Gastrocnemius medialis (tissue), 4 donors: ENCODE data around the gene LRRC27. TPM values are rescaled to one million over a fixed set of nuclear protein-coding genes. Genes with fewer than 3 reads are reported as not detected.
"Not testable (repeated sequence)": the region's sequence is repeated elsewhere in the genome, so short reads cannot be mapped to it uniquely, and the experiment has no call there.

ENCODE experiments used
- ATAC-seq, 2 donors: fragments of 150-250 bp; one replicate each; pipeline ENCODE4 v1.9.1; 2016
- DNase-seq, 2 donors: peaks; one replicate each; pipeline ENCODE4 v3.0.0-alpha.2; 2019
- H3K27ac ChIP-seq, 4 donors: fragments of 200-600 bp; sonication (generic); 1 replicate in 1 of 4; 2 replicates in 3 of 4; pipeline ENCODE4 v1.5.1; 2016 to 2018; ENCODE audit warnings: mild to moderate bottlenecking in 2 of 4, moderate library complexity in 1 of 4
- H3K27me3 ChIP-seq, 3 donors: fragments of 200-600 bp; sonication (generic) in 2 of 3; 1 replicate in 1 of 3; 2 replicates in 2 of 3; pipeline versions ENCODE4 v1.5.1 to v1.6.0; 2016 to 2019; ENCODE audit warnings: mild to moderate bottlenecking in 1 of 3, moderate library complexity in 1 of 3
- H3K36me3 ChIP-seq, 2 donors: fragments of 200-600 bp; sonication (generic) in 1 of 2; one replicate each; pipeline ENCODE4 v1.5.1; 2017 to 2018
- H3K4me1 ChIP-seq, 2 donors: fragments of 200-600 bp; sonication (generic) in 1 of 2; one replicate each; pipeline ENCODE4 v1.5.1; 2016 to 2017; ENCODE audit warnings: mild to moderate bottlenecking in 2 of 2
- H3K4me3 ChIP-seq, 4 donors: fragments of 200-600 bp; sonication (generic) in 3 of 4; 1 replicate in 1 of 4; 2 replicates in 3 of 4; pipeline ENCODE4 v1.5.1; 2016 to 2019; ENCODE audit warnings: mild to moderate bottlenecking in 2 of 4
- H3K9me3 ChIP-seq, 3 donors: fragments of 200-600 bp; sonication (generic) in 2 of 3; 1 replicate in 1 of 3; 2 replicates in 2 of 3; pipeline ENCODE4 v1.5.1; 2016 to 2019
- CTCF ChIP-seq, 5 experiments: fragments of 450-650 bp in 3 of 5; fragments of 200-600 bp in 2 of 5; sonication (generic) in 2 of 5; IDR thresholded peaks in 4 of 5; conservative IDR thresholded peaks in 1 of 5; 1 replicate in 4 of 5; 2 replicates in 1 of 5; pipeline ENCODE4 v1.5.1; 2016 to 2019; ENCODE audit warnings: antibody characterized with exemption in 5 of 5, mild to moderate bottlenecking in 3 of 5, moderate library complexity in 3 of 5
- POLR2A ChIP-seq, 2 donors: fragments of 450-650 bp; IDR thresholded peaks; one replicate each; pipeline ENCODE4 v1.6.1; 2017; ENCODE audit warnings: antibody characterized with exemption in 2 of 2, mild to moderate bottlenecking in 2 of 2, moderate library complexity in 2 of 2
- in situ Hi-C, 4 donors: fragments of 200-750 bp; cut with MboI; loops; one replicate each; pipeline versions ENCODE4 v1.15.0 to v1.8.0; 2017; ENCODE audit warnings: low sequenced_read_pairs in 4 of 4
- intact Hi-C: fragments of 100-400 bp; cut with DNase I; formaldehyde crosslinking; loops from one replicate; pipeline ENCODE4 v1.15.1; 2023; ENCODE audit warnings: low total_unique reads
- total RNA-seq, 4 donors: library from RNA; depleted of rRNA; stranded (reverse); fragments of >200 nt; gene quantifications; one replicate each; pipeline versions ENCODE4 v1.1.0 to v1.2.3, GENCODE V29; 2016

The LRRC27 gene
- total RNA-seq, 4 donors from 2014 or later = 1.0 to 7.0 (median 4.1) TPM

GRCh38 chr10:132352462-132353308 is 20.7 kb downstream of the LRRC27 start:
- H3K4me3 ChIP-seq = not testable (repeated sequence)

GRCh38 chr10:132353456-132354355 is 21.7 kb downstream of the LRRC27 start:
- Histone ChIP-seq H3K27ac (no peak overlapping the region), H3K4me3 (no peak overlapping the region), H3K27me3 (no peaks in the 10 kb centered on the region), H3K9me3 (no peaks in the 10 kb centered on the region), H3K36me3 (no peaks in the 10 kb centered on the region), H3K4me1 (no peaks in the 10 kb centered on the region)
- TF ChIP-seq POLR2A (IDR thresholded peaks at IDR 0.05) (no peak), CTCF (IDR thresholded peaks at IDR 0.05 in 4 of 5, conservative IDR thresholded peaks at IDR 0.05 in 1 of 5) (no peak)
- intact Hi-C loops = no loop called here
- ATAC-seq = no peak
- DNase-seq = no peak
- in situ Hi-C loops = no loop called here

More at GRCh38 chr10:132352462-132353308, 20.7 kb downstream of the LRRC27 start:
- H3K36me3 ChIP-seq, H3K4me1 ChIP-seq, in situ Hi-C loops, H3K9me3 ChIP-seq, H3K27ac ChIP-seq, H3K27me3 ChIP-seq: not testable (repeated sequence)
- peak; percentile 50 to 90 (median 74) for TF ChIP-seq CTCF (IDR thresholded peaks at IDR 0.05 in 4 of 5, conservative IDR thresholded peaks at IDR 0.05 in 1 of 5)
- intact Hi-C loops = loop anchor here (1.0 kb wide), 1 partner anchor 129 kb away; no protein-coding TSS in a partner anchor
- DNase-seq (peak in 1 of 2 donors; percentile 42), ATAC-seq (peak; percentile 67 to 73)

GRCh38 chr10:132354356-132355094 is 22.5 kb downstream of the LRRC27 start:
- intact Hi-C loops = no loop called here
- no peak for DNase-seq

More at GRCh38 chr10:132354356-132355094, 22.5 kb downstream of the LRRC27 start:
- Histone ChIP-seq H3K27me3 (no peaks in the 10 kb centered on the region), H3K36me3 (no peaks in the 10 kb centered on the region), H3K4me3 (no peak overlapping the region), H3K4me1 (no peaks in the 10 kb centered on the region), H3K9me3 (no peaks in the 10 kb centered on the region), H3K27ac (no peak overlapping the region)
- TF ChIP-seq POLR2A (IDR thresholded peaks at IDR 0.05) (no peak), CTCF (IDR thresholded peaks at IDR 0.05 in 4 of 5, conservative IDR thresholded peaks at IDR 0.05 in 1 of 5) (no peak)
- no peak for ATAC-seq
- in situ Hi-C loops = no loop called here
